Measurements from ENCODE around the gene UNCX. TPM values are rescaled to one million over a fixed set of nuclear protein-coding genes. Genes with fewer than 3 reads are reported as not detected.

UNCX gene
- total RNA-seq, 2 experiments from 2014 or later = not detected

DNA sequence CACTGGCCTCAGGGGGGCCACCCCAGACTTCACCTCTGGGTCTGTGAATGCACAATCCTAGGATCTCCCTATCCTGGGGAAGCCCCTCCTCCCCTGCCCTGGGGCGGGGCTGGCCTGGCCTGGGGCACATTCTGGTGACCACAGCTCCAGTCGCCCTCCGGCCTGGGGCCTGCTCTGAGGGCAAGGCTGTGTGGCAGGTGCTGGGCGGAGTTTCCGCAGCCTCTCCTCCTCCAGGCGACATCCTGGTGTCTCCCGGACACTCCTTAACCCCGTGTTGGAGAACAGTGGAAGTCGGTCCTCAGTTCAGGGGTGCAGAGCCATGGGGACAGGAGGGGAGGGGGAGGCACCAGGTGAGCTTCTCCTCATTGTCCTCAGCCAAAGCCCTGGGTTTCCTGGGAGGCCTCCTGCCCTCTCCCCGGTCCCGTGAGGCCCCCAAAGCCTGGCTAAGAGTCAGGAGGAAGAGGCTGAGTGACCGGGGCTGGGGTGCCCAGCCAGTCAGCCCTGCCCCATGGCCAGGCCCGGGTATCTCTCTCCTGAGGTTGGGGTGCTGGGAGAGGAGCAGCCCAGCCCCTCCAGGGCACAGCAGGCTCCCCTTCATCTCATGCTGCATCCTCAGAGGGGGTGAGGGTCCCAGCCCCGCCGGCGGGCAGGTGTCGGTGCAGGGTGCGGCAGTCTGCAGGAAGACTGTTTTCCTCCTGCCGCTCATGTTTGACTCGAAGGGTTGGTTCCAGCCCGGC, 22.6 kb downstream of the UNCX start:
- DNase-seq (no peak), ATAC-seq (no peak)
- no peaks in the 10 kb centered on the region for H3K36me3 Mint-ChIP-seq (ENCODE audit: low read depth)
- H3K4me1 Mint-ChIP-seq (ENCODE audit: low read depth) = peaks cover 2% of the 10 kb centered on the region
- TF ChIP-seq, protein P1, sequence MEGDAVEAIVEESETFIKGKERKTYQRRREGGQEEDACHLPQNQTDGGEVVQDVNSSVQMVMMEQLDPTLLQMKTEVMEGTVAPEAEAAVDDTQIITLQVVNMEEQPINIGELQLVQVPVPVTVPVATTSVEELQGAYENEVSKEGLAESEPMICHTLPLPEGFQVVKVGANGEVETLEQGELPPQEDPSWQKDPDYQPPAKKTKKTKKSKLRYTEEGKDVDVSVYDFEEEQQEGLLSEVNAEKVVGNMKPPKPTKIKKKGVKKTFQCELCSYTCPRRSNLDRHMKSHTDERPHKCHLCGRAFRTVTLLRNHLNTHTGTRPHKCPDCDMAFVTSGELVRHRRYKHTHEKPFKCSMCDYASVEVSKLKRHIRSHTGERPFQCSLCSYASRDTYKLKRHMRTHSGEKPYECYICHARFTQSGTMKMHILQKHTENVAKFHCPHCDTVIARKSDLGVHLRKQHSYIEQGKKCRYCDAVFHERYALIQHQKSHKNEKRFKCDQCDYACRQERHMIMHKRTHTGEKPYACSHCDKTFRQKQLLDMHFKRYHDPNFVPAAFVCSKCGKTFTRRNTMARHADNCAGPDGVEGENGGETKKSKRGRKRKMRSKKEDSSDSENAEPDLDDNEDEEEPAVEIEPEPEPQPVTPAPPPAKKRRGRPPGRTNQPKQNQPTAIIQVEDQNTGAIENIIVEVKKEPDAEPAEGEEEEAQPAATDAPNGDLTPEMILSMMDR (IDR thresholded peaks at IDR 0.05) = no peak
- intact Hi-C loops (cut with micrococcal nuclease) = no loop called here
- H3K27me3 Mint-ChIP-seq = peaks cover 31% of the 10 kb centered on the region
- no peak overlapping the region for H3K27ac Mint-ChIP-seq
- ChIA-PET POLR2A (no interaction called here), CTCF (no interaction called here)
- no peaks in the 10 kb centered on the region for H3K9me3 Mint-ChIP-seq
- H3K4me3 Mint-ChIP-seq = no peak overlapping the region

DNA sequence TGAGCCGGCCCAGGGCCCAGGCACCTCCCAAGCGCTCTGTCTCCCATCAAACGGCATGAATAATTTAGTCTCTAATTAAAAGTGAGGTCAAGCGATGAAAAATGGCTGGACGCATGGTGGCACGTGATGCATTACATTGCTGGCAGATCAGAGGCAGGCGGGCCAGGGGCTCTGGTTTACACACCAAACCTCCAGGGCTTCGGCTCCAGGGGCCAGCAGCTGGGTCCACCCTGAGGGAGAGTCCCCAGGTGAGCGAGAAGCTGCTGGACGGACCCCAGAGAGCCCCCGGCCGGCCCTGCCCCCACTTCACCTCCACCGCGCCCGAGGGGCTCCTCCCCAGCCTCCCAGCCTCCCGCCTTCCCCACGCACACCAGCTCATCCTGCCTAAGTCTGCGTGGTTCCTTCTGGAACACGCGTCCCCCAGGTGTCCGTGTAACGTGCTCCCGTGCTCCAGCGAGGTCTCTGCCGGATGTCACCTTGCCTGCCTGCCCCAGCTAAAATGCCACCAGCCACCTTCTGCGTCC, 23.2 kb downstream of the UNCX start:
- no peaks in the 10 kb centered on the region for H3K36me3 Mint-ChIP-seq (ENCODE audit: low read depth)
- ATAC-seq (no peak), DNase-seq (no peak)
- no peak overlapping the region for H3K4me3 Mint-ChIP-seq
- H3K27ac Mint-ChIP-seq = no peak overlapping the region
- ChIA-PET CTCF (no interaction called here), POLR2A (no interaction called here)
- TF ChIP-seq, protein P1 (IDR thresholded peaks at IDR 0.05) = no peak
- intact Hi-C loops (cut with micrococcal nuclease) = no loop called here
- H3K9me3 Mint-ChIP-seq = no peaks in the 10 kb centered on the region
- peaks cover 30% of the 10 kb centered on the region for H3K27me3 Mint-ChIP-seq
- peaks cover 2% of the 10 kb centered on the region for H3K4me1 Mint-ChIP-seq (ENCODE audit: low read depth)

DNA sequence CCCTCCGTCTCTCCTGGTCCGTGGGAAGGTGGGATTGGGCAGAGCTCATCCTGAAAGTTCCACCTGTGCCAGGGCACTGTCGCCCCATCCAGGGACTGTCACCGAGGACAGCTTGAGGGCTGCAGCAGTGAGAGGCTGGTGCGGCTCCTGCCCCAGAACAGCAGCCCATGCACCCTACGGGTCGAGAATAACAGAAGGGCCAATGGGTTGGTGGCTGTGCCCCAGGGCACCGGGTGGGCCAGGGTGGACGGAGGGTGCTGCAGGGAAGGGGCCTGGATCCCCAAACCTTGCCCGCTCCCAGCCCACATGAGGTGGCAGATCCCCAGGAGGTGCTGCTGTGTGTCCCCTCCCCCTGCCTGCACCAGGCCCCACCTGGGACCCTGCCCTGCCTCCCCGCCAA, 23.9 kb downstream of the UNCX start:
- H3K27me3 Mint-ChIP-seq = peaks cover 25% of the 10 kb centered on the region
- TF ChIP-seq, protein P1 (IDR thresholded peaks at IDR 0.05) = no peak
- H3K36me3 Mint-ChIP-seq (ENCODE audit: low read depth) = no peaks in the 10 kb centered on the region
- H3K27ac Mint-ChIP-seq = no peak overlapping the region
- ATAC-seq (no peak), DNase-seq (no peak)
- intact Hi-C loops (cut with micrococcal nuclease) = no loop called here
- ChIA-PET POLR2A (no interaction called here), CTCF (no interaction called here)
- H3K4me1 Mint-ChIP-seq (ENCODE audit: low read depth) = peaks cover 2% of the 10 kb centered on the region
- no peak overlapping the region for H3K4me3 Mint-ChIP-seq
- no peaks in the 10 kb centered on the region for H3K9me3 Mint-ChIP-seq

DNA sequence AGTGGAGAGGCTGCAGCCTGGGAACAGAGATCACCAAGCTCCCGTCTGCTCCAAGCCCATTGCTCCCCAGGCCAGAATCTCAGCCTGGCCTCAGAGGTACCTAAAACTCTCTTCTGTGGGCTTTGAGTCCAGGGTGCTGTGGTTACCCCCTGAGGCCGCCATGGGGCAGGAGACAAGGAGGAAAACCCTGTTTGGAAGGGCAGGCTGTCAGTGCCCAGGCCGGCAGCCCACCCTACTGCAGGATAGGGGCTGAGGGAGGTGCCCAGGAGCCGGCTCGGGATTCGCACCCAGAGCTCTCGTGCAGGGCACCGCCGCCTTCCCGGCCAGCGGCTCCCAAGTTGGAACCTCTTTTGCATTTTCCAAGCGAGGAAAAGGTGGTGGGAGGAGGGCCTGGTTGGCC, 24.5 kb downstream of the UNCX start:
- no peak overlapping the region for H3K4me3 Mint-ChIP-seq
- CTCF ChIA-PET = no interaction called here
- peaks cover 2% of the 10 kb centered on the region for H3K4me1 Mint-ChIP-seq (ENCODE audit: low read depth)
- H3K9me3 Mint-ChIP-seq = no peaks in the 10 kb centered on the region
- H3K27me3 Mint-ChIP-seq = peaks cover 24% of the 10 kb centered on the region
- TF ChIP-seq, protein P1 (IDR thresholded peaks at IDR 0.05) = no peak
- intact Hi-C loops (cut with micrococcal nuclease) = no loop called here
- DNase-seq (no peak), ATAC-seq (no peak)
- no peak overlapping the region for H3K27ac Mint-ChIP-seq
- H3K36me3 Mint-ChIP-seq (ENCODE audit: low read depth) = no peaks in the 10 kb centered on the region
- POLR2A ChIA-PET = no interaction called here

DNA sequence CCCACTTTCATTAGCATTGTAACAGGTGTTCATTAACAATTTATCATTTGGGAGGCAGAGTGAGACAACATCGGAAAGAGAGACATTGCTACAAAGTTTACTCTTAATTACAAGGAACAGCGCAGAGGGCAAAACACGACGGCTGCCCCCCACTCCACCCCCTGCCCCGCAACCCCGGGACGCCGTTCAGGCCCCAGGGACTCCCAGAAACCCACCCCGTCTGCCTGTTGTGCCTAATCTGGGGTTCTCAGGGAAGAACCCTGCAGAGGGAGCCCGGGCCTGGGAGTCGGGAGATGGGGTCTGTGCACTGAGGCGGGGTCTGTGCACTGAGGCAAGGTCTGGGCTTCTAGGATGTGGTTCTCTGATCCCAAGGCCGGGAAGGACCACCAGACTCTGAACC, 25.2 kb downstream of the UNCX start:
- DNase-seq = no peak
- no peak for ATAC-seq
- TF ChIP-seq, protein P1 (IDR thresholded peaks at IDR 0.05) = no peak
- H3K9me3 Mint-ChIP-seq = no peaks in the 10 kb centered on the region
- H3K4me3 Mint-ChIP-seq = no peak overlapping the region
- no peak overlapping the region for H3K27ac Mint-ChIP-seq
- ChIA-PET POLR2A (no interaction called here), CTCF (no interaction called here)
- peaks cover 2% of the 10 kb centered on the region for H3K4me1 Mint-ChIP-seq (ENCODE audit: low read depth)
- no peaks in the 10 kb centered on the region for H3K36me3 Mint-ChIP-seq (ENCODE audit: low read depth)
- H3K27me3 Mint-ChIP-seq = peaks cover 24% of the 10 kb centered on the region
- intact Hi-C loops (cut with micrococcal nuclease) = no loop called here

Measured in activated CD8-positive, alpha-beta T cell treated with anti-CD3 and anti-CD28 coated beads for 36 hours (primary cell).